Measurements from ENCODE around the gene CD40LG.

- TF ChIP-seq CTCF (IDR thresholded peaks at IDR 0.05) (no peak), EZH2 (IDR thresholded peaks at IDR 0.05) (no peak)
Measured at GRCh38 chrX:136635235-136635634, 12.7 kb upstream of the CD40LG start.
